Right ventricle myocardium inferior (tissue), 1 donor: ENCODE measurements around the gene SLC25A53. TPM values are rescaled to one million over a fixed set of nuclear protein-coding genes. Genes with fewer than 3 reads are reported as not detected.
"Not testable (repeated sequence)": the region's sequence is repeated elsewhere in the genome, so short reads cannot be mapped to it uniquely, and the experiment has no call there.

ENCODE experiments used
- ATAC-seq: fragments of 200-7000 bp; cut with Tn5 transposase; one replicate; pipeline ENCODE4 v1.9.1; 2020; ENCODE audit warnings: mild to moderate bottlenecking, moderate library complexity
- DNase-seq: peaks from one replicate; pipeline ENCODE4 v3.0.0; 2021; ENCODE audit errors: missing footprints
- intact Hi-C: fragments of 100-400 bp; cut with DNase I; formaldehyde crosslinking; loops from one replicate; pipeline ENCODE4 v1.11.0; 2022
- total RNA-seq: library from RNA; stranded (reverse); fragmentation: NEBNext Ultra II Directional; extraction: Animal tissue kit (Norgen Biotek cat#: 25700); gene quantifications from one replicate; pipeline ENCODE4 v1.2.1, GENCODE V29; 2021
- donor health status: DM: no; HTN: yes; CAD: no; lungs with severe emphysema.

The SLC25A53 gene
- total RNA-seq, 1 donor from 2014 or later: 11.8 TPM

DNA sequence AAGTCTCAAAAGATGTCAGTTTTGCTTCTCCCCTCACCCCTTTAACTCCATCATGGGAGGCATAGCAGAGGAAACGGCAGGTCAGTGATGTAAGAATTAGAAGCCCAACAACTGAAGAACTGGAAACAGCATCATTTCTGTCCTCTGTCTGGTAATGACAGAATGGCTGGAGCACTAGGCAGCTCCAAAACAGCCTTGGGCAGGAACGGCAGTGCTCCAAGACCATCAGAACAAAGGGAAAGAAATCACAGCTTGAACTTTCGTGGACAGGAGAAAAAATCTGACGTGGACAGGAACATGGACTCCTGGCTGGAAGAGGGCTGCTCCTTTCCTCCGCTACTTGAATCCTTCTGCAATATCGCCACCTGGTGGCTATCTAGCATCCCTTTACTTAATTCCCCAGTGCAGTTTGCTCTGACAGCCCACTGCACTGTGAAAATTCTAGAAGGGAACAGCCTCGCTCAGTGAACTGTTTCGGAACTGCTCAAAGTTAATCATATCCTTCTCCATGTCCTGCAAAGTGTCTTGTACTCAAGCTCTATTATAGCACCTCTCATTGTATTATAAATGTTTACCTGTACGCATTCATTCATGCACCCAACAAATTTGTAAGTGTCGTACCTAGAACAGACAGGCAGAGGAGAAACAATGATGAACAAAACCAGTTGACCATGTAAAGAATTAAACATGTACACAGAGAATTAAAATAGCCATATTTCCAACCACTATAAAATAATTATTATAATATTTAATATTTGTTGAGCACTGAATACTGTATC lies 20.4 kb downstream of the SLC25A53 start:
- no peak for DNase-seq
- intact Hi-C loops: loop anchor here (2.0 kb wide), 1 partner anchor 38 kb away; no protein-coding TSS in a partner anchor

GRCh38 chrX:104135677-104136076 lies 21.1 kb downstream of the SLC25A53 start:
- ATAC-seq: no peak
- DNase-seq: no peak
- intact Hi-C loops: loop anchor here (2.0 kb wide), 1 partner anchor 37 kb away; no protein-coding TSS in a partner anchor

More for the DNA sequence above, 20.4 kb downstream of the SLC25A53 start:
- peak; percentile 87 for ATAC-seq

GRCh38 chrX:104134583-104135261 lies 22.1 kb downstream of the SLC25A53 start:
- no peak for ATAC-seq
- intact Hi-C loops: no loop called here
- DNase-seq: no peak

GRCh38 chrX:104130808-104131207 lies 26.0 kb downstream of the SLC25A53 start:
- ATAC-seq (no peak), DNase-seq (no peak)
- intact Hi-C loops: no loop called here

GRCh38 chrX:104126856-104127255 lies 30.0 kb downstream of the SLC25A53 start:
- intact Hi-C loops: no loop called here
- DNase-seq: no peak
- no peak for ATAC-seq

DNA sequence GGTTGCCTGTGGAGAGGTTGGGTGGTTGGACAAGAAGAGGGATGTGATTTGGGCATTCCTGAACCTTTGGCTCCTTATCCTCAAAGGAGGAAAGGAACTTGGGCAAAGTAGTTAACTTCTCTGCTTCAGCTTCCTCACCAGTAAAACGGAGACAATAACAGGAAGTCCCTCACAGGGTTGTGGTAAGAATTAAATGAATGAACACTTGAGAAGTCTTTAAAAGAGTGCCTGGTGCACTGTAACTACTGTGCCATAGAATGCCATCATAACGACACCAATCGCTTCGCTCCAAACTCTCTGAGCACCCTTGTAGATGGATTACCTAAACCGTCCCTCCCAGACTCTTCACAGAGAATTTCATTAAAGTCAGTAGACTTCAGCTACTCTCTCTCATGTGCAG lies 34.0 kb downstream of the SLC25A53 start:
- ATAC-seq (no peak), DNase-seq (no peak)
- intact Hi-C loops: no loop called here

- ATAC-seq: no peak
- DNase-seq: no peak
- intact Hi-C loops: no loop called here
Measured at GRCh38 chrX:104118765-104119164, 38.0 kb downstream of the SLC25A53 start.

- no peak for ATAC-seq
- DNase-seq: no peak
- intact Hi-C loops: no loop called here
Measured at GRCh38 chrX:104117759-104118158, 39.0 kb downstream of the SLC25A53 start.

DNA sequence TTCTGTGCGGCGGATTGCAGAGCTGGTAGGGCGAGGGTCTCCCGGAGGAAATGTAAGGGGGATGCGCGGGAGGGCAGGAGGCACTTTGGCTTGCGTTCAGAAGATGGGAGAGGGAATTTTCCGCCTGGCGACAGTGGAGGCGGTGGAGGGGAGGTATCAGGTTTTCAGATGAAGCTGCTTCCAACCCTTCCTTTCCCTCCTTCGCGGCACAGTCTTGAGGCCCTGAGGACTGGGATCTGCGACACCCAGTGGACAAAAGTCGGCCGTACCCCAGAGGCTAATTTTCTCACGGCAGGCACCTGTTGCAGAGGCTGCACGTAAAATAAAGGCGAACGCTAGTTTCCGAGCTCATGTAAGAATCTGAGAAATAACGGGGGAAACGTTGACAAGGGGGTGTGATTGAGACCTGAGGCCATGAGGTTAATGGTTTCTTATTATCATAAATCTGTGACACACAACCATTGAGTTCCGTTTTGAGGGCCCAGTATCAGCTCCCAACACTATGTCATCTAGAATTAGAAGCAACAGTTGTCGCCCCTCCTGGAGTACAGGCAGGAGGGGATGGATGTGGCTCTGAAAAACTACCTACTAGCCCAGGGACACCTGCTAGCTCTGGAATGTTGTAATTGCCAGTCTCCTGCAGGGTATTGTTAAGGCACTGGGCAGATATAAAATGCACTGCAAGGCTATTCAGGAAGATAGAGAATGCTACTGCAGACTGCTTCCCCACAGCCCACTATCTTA lies 43.4 kb downstream of the SLC25A53 start:
- peak; percentile 76 for ATAC-seq
- no peak for DNase-seq
- intact Hi-C loops: no loop called here

DNA sequence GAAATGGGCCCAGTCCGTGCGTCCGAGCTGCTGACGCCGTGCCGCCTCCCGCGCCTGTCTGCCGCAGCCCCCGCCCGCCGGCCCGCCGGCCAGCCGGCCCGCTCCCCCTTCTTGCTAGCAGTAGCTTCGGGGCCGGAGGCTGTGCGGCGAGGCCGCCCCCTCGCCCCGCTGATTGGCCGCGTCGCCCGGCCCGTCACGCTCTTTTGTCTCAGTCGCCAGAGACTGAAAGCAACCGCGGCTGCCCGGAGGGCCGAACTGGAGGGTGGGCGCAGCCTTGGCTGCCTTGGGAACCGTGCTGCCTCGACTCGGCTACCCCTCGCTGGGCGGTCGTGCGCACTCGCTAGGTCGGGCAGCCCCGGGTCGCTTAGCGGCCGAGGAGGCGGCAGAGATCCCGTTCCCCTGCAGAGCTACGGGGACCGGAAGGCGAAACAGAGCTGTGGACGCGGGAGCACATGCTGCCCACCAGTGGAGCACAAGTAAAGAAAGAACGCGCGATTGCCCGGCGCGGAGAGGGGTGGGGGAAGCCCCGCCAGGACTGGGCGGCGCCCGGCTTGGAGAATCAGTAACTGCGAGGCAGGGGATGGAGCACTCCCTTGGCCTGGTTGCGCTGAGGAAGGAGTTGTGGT lies 44.4 kb downstream of the SLC25A53 start, which contains the start of gene ZCCHC18:
Gene ZCCHC18, plus strand, starts transcription at position 198 of the 626 bp plus-strand sequence. CDS start 1,589 bp downstream, outside the sequence.
- DNase-seq (peak; percentile 67), ATAC-seq (peak; percentile 84)
- intact Hi-C loops: no loop called here

DNA sequence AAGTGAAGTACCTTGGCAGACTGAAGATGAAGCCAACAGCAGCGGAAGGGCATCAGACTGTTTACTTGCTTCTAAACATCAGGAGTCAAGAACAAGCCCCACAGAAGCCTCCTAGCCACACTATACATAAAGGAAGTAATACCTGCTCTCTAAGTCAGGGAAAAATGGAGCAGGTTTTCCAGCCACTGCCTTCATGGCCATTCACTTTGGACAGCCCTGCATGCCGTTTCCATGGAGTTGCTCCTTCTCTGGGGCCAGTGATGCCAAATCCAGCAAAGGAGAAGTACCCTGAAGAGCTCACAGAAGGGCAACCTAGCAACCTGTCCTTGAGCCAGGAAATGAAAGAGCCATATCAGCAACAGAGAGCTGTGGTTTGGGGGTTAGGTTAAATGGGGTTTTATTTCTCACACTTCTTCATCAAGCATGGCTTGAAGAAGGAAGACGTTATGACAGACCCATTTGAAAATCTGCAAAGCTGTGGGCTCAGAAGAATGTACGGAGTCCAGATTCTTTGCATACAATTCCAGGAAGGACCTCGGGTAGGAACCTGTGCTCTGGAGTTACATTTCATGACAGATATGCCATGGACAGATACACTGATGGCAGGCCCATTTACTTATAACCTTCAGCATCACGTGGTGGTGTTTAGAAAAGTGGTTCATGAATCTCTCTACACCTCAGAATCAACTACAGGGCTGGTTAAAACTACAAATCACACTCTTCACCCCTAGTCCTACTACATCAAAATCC lies 46.1 kb downstream of the SLC25A53 start:
- ATAC-seq, DNase-seq, intact Hi-C loops: not testable (repeated sequence)

GRCh38 chrX:104108955-104109354 lies 47.9 kb downstream of the SLC25A53 start:
- intact Hi-C loops: no loop called here
- no peak for ATAC-seq
- no peak for DNase-seq

GRCh38 chrX:104105330-104106262 lies 51.2 kb downstream of the SLC25A53 start:
- DNase-seq (no peak), ATAC-seq (peak; percentile 56)
- intact Hi-C loops: no loop called here

GRCh38 chrX:104104676-104105075 lies 52.1 kb downstream of the SLC25A53 start:
- DNase-seq (no peak), ATAC-seq (no peak)
- intact Hi-C loops: no loop called here

DNA sequence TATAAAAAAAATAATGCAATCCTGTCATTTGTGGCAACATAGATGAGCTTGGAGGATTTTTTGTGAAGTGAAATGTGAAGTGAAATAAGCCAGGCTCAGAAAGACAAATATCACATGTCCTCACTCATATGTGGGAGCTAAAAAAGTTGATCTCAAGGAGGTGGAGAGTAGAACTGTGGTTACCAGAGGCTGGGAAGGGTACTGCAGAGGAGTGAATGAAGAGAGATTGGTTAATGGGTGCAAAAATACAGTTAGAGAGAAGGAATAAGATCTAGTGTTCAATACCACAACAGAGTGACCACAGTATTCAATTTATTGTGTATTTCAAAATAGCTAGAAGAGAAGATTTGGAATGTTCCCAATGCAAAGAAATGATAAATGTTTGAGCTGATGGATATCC lies 57.9 kb downstream of the SLC25A53 start:
- ATAC-seq (no peak), DNase-seq (no peak)
- intact Hi-C loops: loop anchor here (2.0 kb wide), 1 partner anchor 38 kb away; no protein-coding TSS in a partner anchor

DNA sequence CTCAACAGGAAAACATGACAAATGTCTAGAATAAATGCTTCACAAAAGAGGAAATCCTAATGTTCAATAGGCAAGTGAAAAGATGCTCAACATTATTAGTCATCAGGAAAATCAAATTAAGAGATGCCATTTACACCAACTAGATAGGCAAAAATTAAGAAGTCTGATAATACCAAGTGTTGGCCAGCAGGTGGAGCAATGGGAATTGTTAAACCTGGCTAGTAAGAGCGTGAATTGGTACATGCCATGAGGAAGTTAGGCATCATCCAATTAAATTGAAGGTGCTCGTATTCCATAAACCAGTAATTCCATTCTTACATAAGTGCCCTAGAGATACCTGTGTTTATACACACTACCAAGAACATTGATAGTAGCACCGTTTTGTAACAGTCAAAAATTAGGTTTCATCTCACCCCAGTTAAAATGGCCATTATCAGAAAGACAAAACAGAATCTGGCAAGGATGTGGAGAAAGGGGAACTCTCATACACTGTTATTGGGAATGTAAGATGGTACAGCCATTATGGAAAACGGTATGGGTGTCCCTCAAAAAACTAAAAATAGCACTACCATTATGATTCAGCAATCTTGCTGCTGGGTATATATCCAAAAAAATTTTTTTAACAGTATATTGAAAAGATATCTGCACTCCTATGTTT lies 58.5 kb downstream of the SLC25A53 start:
- intact Hi-C loops: loop anchor here (2.0 kb wide), 1 partner anchor 39 kb away; no protein-coding TSS in a partner anchor
- no peak for DNase-seq
- ATAC-seq: no peak

- ATAC-seq (no peak), DNase-seq (no peak)
- intact Hi-C loops: no loop called here
Measured at GRCh38 chrX:104085919-104086318, 70.9 kb downstream of the SLC25A53 start.
